Peyer's patch (tissue), 4 donors: ENCODE results near the gene ZSWIM3. TPM values are rescaled to one million over a fixed set of nuclear protein-coding genes. Genes with fewer than 3 reads are reported as not detected.

ENCODE experiments used
- DNase-seq, 3 donors: peaks; one replicate each; pipeline ENCODE4 v3.0.0-alpha.2; 2017 to 2019
- H3K27ac ChIP-seq, 4 donors: fragments of 200-600 bp; sonication (generic); one replicate each; pipeline ENCODE4 v1.5.1; 2016 to 2019
- H3K27me3 ChIP-seq, 2 donors: fragments of 200-600 bp; sonication (generic); one replicate each; pipeline ENCODE4 v1.5.1; 2019
- H3K36me3 ChIP-seq, 3 donors: fragments of 200-600 bp; sonication (generic); one replicate each; pipeline ENCODE4 v1.5.1; 2016 to 2019
- H3K4me1 ChIP-seq, 4 donors: fragments of 200-600 bp; sonication (generic); one replicate each; pipeline ENCODE4 v1.5.1; 2016 to 2019
- H3K4me3 ChIP-seq, 4 donors: fragments of 200-600 bp; sonication (generic); 1 replicate in 3 of 4; 2 replicates in 1 of 4; pipeline ENCODE4 v1.5.1; 2016 to 2019; ENCODE audit warnings: mild to moderate bottlenecking in 1 of 4
- H3K9me3 ChIP-seq, 4 donors: fragments of 200-600 bp; sonication (generic); one replicate each; pipeline ENCODE4 v1.5.1; 2016 to 2019; ENCODE audit warnings: mild to moderate bottlenecking in 1 of 4
- POLR2A ChIP-seq, 2 donors: fragments of 450-650 bp; IDR thresholded peaks; one replicate each; pipeline ENCODE4 v1.5.1; 2017; ENCODE audit warnings: antibody characterized with exemption in 2 of 2, mild to moderate bottlenecking in 2 of 2, moderate library complexity in 2 of 2
- total RNA-seq, 4 donors: library from RNA; depleted of rRNA; stranded (reverse); fragments of >200 nt; gene quantifications; one replicate each; pipeline ENCODE4 v1.1.0, GENCODE V29; 2016
- TF ChIP-seq, protein P1 (sequence below), 6 experiments: fragments of 450-650 bp in 4 of 6; fragments of 200-600 bp in 2 of 6; sonication (generic) in 1 of 6; IDR thresholded peaks; one replicate each; pipeline ENCODE4 v1.5.1; 2017 to 2019; ENCODE audit warnings: antibody characterized with exemption in 6 of 6, mild to moderate bottlenecking in 3 of 6, moderate library complexity in 1 of 6

The ZSWIM3 gene
- total RNA-seq, 4 donors from 2014 or later: 2.5 to 9.1 (median 4.6) TPM

DNA sequence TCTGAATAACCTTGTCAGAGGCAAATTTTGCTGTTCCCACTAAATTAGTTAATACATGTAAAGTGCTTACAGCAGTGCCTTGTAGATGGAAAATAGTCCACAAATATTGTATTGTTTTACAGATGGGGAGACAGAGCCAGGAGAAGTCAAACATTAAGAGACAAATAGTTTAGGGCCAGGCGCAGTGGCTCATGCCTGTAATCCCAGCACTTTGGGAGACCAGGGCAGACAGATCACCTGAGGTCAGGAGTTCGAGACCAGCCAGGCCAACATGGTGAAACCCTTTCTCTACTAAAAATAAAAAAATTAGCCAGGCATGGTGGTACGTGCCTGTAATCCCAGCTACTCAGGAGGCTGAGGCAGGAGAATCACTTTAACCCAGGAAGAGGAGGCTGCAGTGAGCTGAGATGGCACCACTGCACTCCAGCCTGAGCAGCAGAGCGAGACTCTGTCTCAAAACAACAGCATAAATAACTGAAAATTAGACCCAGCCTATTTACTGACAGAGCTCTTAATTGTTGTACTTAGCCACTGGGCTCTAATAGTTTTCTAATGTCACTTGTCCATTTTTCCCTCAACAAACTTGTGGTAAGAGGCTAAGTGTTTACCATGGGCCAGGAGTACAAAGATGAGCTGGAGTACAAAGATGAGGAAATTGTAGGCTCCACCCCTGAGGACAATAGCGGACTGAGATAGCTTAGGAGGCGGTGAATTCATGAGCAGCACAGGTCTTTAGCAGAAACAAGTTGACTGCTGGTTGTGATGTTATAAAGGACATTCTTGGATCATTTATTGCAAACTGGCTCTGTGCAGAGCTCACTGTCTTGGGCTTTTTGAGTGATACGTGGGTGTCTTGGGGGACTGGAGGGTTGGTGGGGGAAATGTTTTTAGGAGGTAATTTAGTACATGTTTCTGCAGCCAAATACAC is 6.4 kb downstream of the ZSWIM3 start:
- no peak for DNase-seq
- Histone ChIP-seq H3K36me3 (no peaks in the 10 kb centered on the region), H3K9me3 (no peaks in the 10 kb centered on the region), H3K27me3 (no peaks in the 10 kb centered on the region), H3K4me1 (peaks cover 0 to 52% (median 0%) of the 10 kb centered on the region in 4 donors), H3K27ac (peak overlapping the region in 1 of 4 donors; percentile 25), H3K4me3 (no peak overlapping the region)
- no peak for TF ChIP-seq POLR2A (IDR thresholded peaks at IDR 0.05)

DNA sequence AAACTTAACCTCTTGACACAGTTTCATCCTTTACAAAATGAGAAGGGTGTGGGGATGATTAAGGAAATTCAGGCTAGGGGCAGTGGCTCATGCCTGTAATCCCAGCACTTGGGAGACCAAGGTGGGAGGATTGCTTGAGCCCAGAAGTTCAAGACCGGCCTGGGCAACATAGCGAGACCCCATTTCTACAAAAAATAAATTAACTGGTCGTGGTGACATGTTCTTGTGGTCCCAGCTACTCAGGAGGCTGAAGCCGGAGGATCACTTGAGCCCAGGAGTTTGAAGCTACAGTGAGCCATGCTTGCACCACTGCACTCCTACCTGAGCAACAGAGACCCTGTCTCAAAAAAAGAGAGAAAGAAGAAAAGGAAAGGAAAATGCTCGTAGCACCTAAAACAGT is 9.0 kb downstream of the ZSWIM3 start:
- Histone ChIP-seq H3K27me3 (no peaks in the 10 kb centered on the region), H3K36me3 (no peaks in the 10 kb centered on the region), H3K4me1 (peaks cover 0 to 41% (median 0%) of the 10 kb centered on the region in 4 donors), H3K9me3 (no peaks in the 10 kb centered on the region), H3K4me3 (no peak overlapping the region), H3K27ac (no peak overlapping the region)
- DNase-seq: no peak
- no peak for TF ChIP-seq POLR2A (IDR thresholded peaks at IDR 0.05)
- TF ChIP-seq, protein P1, sequence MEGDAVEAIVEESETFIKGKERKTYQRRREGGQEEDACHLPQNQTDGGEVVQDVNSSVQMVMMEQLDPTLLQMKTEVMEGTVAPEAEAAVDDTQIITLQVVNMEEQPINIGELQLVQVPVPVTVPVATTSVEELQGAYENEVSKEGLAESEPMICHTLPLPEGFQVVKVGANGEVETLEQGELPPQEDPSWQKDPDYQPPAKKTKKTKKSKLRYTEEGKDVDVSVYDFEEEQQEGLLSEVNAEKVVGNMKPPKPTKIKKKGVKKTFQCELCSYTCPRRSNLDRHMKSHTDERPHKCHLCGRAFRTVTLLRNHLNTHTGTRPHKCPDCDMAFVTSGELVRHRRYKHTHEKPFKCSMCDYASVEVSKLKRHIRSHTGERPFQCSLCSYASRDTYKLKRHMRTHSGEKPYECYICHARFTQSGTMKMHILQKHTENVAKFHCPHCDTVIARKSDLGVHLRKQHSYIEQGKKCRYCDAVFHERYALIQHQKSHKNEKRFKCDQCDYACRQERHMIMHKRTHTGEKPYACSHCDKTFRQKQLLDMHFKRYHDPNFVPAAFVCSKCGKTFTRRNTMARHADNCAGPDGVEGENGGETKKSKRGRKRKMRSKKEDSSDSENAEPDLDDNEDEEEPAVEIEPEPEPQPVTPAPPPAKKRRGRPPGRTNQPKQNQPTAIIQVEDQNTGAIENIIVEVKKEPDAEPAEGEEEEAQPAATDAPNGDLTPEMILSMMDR (IDR thresholded peaks at IDR 0.05): no peak

DNA sequence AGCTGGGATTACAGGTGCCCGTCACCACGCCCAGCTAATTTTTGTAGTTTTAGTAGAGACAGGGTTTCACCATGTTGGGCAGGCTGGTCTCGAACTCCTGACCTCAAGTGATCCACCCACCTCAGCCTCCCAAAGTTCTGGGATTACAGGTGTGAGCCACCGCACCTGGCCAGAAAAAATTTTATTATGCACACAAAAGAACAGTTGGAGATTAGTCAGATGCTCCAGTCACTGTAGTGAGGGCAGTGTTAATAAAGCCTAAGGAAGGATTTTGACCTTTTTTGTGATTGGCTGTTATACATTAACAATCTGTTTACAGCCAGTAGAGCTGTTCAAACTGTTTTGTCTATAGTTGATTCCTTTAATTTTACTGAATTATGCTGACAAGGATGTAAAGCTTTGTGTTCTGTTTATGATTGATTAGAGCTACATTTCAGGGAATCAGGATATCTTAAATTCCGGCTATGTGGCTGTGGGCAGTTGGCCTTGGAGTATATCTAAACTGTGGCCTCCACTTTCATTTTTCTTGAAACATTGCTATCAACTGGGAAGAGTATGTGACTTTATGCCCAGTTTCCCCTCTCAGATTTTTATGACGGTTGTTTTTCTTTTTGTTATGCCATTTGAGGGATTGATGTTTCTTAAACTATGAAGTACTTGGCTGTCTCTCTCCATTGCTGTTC is 9.9 kb downstream of the ZSWIM3 start:
- Histone ChIP-seq H3K4me1 (peaks cover 0 to 34% (median 0%) of the 10 kb centered on the region in 4 donors), H3K27me3 (no peaks in the 10 kb centered on the region), H3K27ac (peak overlapping the region in 2 of 4 donors; percentile 46 to 62), H3K36me3 (no peaks in the 10 kb centered on the region), H3K4me3 (no peak overlapping the region), H3K9me3 (no peaks in the 10 kb centered on the region)
- no peak for DNase-seq
- no peak for TF ChIP-seq POLR2A (IDR thresholded peaks at IDR 0.05)
- TF ChIP-seq, protein P1 (IDR thresholded peaks at IDR 0.05): no peak

GRCh38 chr20:45867819-45868176 is 10.4 kb downstream of the ZSWIM3 start:
- TF ChIP-seq POLR2A (IDR thresholded peaks at IDR 0.05): no peak
- TF ChIP-seq, protein P1 (IDR thresholded peaks at IDR 0.05): no peak
- no peak overlapping the region for H3K4me3 ChIP-seq
- no peak for DNase-seq
- H3K36me3 ChIP-seq: no peaks in the 10 kb centered on the region
- H3K27me3 ChIP-seq: no peaks in the 10 kb centered on the region
- H3K9me3 ChIP-seq: no peaks in the 10 kb centered on the region
- H3K27ac ChIP-seq: peak overlapping the region in 1 of 4 donors; percentile 62
- H3K4me1 ChIP-seq: peaks cover 0 to 29% (median 0%) of the 10 kb centered on the region in 4 donors

DNA sequence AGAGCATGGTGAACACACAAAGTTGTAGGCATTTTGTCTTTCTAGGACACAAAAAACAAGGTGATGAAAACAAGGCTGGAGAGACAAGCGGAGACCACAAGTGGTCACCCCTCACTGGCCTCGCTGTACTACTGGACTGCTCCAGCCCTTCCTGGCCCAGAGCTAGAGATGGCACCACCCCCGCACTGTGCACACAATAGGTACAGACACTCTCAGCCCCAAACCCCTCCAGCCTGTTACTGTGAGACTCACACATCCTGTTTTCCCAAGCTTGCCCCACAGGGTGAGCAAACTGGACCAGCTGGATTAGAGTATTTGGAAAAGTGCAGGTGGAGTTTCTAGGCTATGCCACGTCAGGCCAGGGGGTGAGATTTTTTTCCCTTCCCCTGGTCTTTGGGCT is 15.2 kb downstream of the ZSWIM3 start:
- H3K36me3 ChIP-seq: peaks cover 0 to 10% (median 0%) of the 10 kb centered on the region in 3 donors
- DNase-seq: no peak
- H3K9me3 ChIP-seq: no peaks in the 10 kb centered on the region
- no peak overlapping the region for H3K4me3 ChIP-seq
- no peak overlapping the region for H3K27ac ChIP-seq
- H3K27me3 ChIP-seq: no peaks in the 10 kb centered on the region
- TF ChIP-seq, protein P1 (IDR thresholded peaks at IDR 0.05): no peak
- no peak for TF ChIP-seq POLR2A (IDR thresholded peaks at IDR 0.05)
- peaks cover 0 to 3% (median 0%) of the 10 kb centered on the region in 4 donors for H3K4me1 ChIP-seq
